ENCODE data around the gene CRACR2B. TPM values are rescaled to one million over a fixed set of nuclear protein-coding genes. Genes with fewer than 3 reads are reported as not detected.

Gene CRACR2B
- total and polyA plus RNA-seq, 2 of the 13 experiments (the other 11 are each of a cell fraction or from before 2014, with no cell fraction given) = 14.9 to 21.0 TPM

- no peak overlapping the region for H3K4me2 ChIP-seq (ENCODE audit: low read depth, low read length)
- H3K9me3 ChIP-seq (ENCODE audit: low read length) = no peaks in the 10 kb centered on the region
- H3K27me3 ChIP-seq (ENCODE audit: control insufficient read depth in 1 of 2, insufficient read depth in 2 of 2, low read length in 2 of 2) = no peaks in the 10 kb centered on the region; a peak in 1 of 5 replicates
- H3K36me3 ChIP-seq (replicated peaks in 1 of 2; ENCODE audit: control insufficient read depth in 1 of 2, insufficient read depth in 2 of 2, low read length in 2 of 2) = peaks cover 7 to 8% of the 10 kb centered on the region in 2 experiments; a peak in 3 of 5 replicates
- no peak for DNase-seq (ENCODE audit: low spot score)
- H3K4me1 ChIP-seq (ENCODE audit: insufficient read depth, low read length) = peaks cover 14% of the 10 kb centered on the region
- CTCF ChIA-PET (ENCODE audit: low intra/inter-chr PET ratio, low total read pairs) = no interaction called here
- ATAC-seq = no peak
- H4K20me1 ChIP-seq (ENCODE audit: insufficient read depth, low read length) = no peaks in the 10 kb centered on the region
- 97% methylated on average over 15 of the region's 32 CpGs for WGBS (ENCODE audit: low lambda C conversion rate)
- FAIRE-seq = no peak
- intact Hi-C loops (cut with micrococcal nuclease; ENCODE audit: unreplicated experiment) = no loop called here
- no peak for TF ChIP-seq ARID5B (CRISPR knock-in tag; IDR thresholded peaks at IDR 0.05)
- no peak for TF ChIP-seq ZNF557 (CRISPR knock-in tag; IDR thresholded peaks at IDR 0.05)
- TF ChIP-seq ZNF775 (CRISPR knock-in tag; IDR thresholded peaks at IDR 0.05; ENCODE audit: borderline replicate concordance) = no peak
- TF ChIP-seq NR1H2 (CRISPR knock-in tag; IDR thresholded peaks at IDR 0.05; ENCODE audit: borderline replicate concordance, low read depth) = no peak
- TF ChIP-seq TMF1 (CRISPR knock-in tag; IDR thresholded peaks at IDR 0.05; ENCODE audit: low read depth) = no peak
- peak; percentile 29; the same call in 1 of the 2 replicates for TF ChIP-seq RBFOX2 (IDR thresholded peaks at IDR 0.05; ENCODE audit: low read depth, low read length)
- no TSS peak for BruUV-seq (replicated peaks)
- no peak overlapping the region for H3K9ac ChIP-seq (ENCODE audit: insufficient read depth, low read depth, low read length)
- peaks cover 17% of the 10 kb centered on the region for H3K79me2 ChIP-seq (ENCODE audit: insufficient read depth, low read length)
- POLR2A ChIA-PET = no interaction called here
- H2AFZ ChIP-seq (ENCODE audit: low read length) = no peak overlapping the region
- in situ Hi-C loops (cut with HindIII; ENCODE audit: extremely low pct_ligation_motif_present, low pct_unique_long_range_greater_than_20kb) = no loop called here
- no peak overlapping the region for H3K27ac ChIP-seq (ENCODE audit: extremely low read length, insufficient read depth, low read length)
- no peak overlapping the region for H3K4me3 ChIP-seq (replicated peaks in 1 of 3; ENCODE audit: insufficient read depth in 1 of 3, low read depth in 2 of 3, low read length in 3 of 3)
Measured at GRCh38 chr11:799641-800316, 27.9 kb upstream of the CRACR2B start.

All from HepG2 (cell line).